ENCODE data around the gene KCNH1.
"Not testable (repeated sequence)": the region's sequence is repeated elsewhere in the genome, so short reads cannot be mapped to it uniquely, and the experiment has no call there.

KCNH1 gene

DNA sequence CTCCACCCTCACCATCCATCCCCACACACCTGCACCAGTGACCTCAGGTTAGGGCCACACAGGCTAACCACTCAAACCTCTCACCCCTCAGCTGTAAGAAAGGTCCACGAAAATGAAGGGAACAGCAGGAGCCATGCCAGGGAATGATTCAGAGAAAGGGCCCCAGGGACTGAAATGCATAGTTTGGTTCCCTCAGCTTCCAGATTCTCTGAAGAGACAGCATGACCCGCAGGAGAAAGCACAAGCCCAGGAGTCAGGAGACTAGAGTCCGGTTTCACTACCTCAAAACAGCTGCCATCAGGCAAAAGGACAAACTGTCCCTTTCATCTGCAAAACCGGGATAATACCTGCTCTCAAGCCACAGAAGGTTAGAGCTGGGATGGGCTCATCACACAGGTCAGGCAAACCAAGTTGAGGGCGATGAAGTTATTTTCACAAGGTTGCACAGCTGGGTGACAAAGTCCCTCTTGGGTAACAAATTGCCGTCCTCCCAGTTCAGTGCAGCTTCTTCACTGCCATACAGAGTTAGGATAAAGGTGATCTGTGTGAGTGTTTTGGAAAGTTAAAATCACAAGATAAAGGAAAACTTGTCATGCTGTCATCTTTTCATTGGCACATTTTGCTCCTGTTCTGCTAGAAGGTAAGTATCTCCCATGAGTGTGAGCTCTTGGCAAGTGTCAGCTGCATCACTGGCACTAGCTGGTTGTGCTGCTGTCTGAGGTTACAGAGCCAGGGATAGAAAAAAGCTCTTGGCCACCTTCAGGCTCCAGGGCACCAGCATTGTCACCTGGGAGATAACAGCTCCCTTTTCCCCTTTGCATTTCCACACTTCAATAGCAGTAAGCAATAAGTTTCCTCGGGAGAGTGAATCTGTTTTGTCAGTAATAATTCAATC lies 120.4 kb downstream of the KCNH1 start:
- H3K4me1 ChIP-seq (ENCODE audit: control insufficient read depth, insufficient read depth, low read length), result no peaks in the 10 kb centered on the region
- H3K27me3 ChIP-seq (ENCODE audit: control insufficient read depth, insufficient read depth, low read length), result no peaks in the 10 kb centered on the region
- no CpG with 5 or more reads among the region's 7 CpGs for WGBS (ENCODE audit: insufficient coverage, insufficient read length)
- H3K9me3 ChIP-seq (ENCODE audit: control insufficient read depth, insufficient read depth, low read length), result no peaks in the 10 kb centered on the region
- no peaks in the 10 kb centered on the region for H3K36me3 ChIP-seq (ENCODE audit: control insufficient read depth, insufficient read depth, low read length)
- H3K27ac ChIP-seq (ENCODE audit: low read length), result no peak overlapping the region
- no peak for DNase-seq (ENCODE audit: low read depth, low spot score)
- no peak overlapping the region for H3K4me3 ChIP-seq (ENCODE audit: low read length)

DNA sequence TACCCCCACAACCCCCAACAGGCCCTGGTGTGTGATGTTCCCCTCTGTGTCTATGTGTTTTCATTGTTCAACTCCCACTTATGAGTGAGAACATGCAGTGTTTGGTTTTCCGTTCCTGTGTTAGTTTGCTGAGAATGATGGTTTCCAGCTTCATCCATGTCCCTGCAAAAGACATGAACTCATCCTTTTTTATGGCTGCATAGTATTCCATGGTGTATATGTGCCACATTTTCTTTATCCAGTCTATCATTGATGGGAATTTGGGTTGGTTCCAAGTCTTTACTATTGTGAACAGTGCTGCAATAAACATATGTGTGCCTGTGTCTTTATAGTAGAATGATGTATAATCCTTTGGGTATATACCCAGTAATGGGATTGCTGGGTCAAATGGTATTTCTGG lies 122.8 kb downstream of the KCNH1 start:
- H3K27ac ChIP-seq (ENCODE audit: low read length); H3K4me3 ChIP-seq (ENCODE audit: low read length); H3K36me3 ChIP-seq (ENCODE audit: control insufficient read depth, insufficient read depth, low read length); H3K27me3 ChIP-seq (ENCODE audit: control insufficient read depth, insufficient read depth, low read length); DNase-seq (ENCODE audit: low read depth, low spot score); H3K9me3 ChIP-seq (ENCODE audit: control insufficient read depth, insufficient read depth, low read length); H3K4me1 ChIP-seq (ENCODE audit: control insufficient read depth, insufficient read depth, low read length): not testable (repeated sequence)
- no CpG with 5 or more reads among the region's 1 CpG for WGBS (ENCODE audit: insufficient coverage, insufficient read length)

DNA sequence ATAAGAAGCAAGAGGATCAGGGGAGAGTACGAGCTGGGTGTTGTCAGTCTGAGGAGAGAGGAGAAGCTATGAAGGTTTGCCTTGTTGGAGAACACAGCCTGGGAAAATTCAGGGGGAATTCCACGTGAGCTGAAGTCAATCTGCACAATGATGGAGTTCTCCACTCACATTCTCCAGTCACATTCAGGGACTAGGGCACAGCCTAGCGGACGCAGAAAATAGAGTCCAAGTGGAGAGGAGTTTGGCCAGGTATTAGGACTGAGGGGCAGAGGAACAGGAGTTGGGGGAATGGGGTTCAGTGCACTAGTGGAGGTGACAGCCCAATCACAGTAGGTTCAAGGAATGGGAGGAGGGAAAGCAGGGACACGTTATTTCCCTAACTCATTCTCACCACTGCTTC lies 124.0 kb downstream of the KCNH1 start:
- no CpG with 5 or more reads among the region's 5 CpGs for WGBS (ENCODE audit: insufficient coverage, insufficient read length)
- Histone ChIP-seq H3K4me3 (ENCODE audit: low read length) (no peak overlapping the region), H3K36me3 (ENCODE audit: control insufficient read depth, insufficient read depth, low read length) (no peaks in the 10 kb centered on the region)

DNA sequence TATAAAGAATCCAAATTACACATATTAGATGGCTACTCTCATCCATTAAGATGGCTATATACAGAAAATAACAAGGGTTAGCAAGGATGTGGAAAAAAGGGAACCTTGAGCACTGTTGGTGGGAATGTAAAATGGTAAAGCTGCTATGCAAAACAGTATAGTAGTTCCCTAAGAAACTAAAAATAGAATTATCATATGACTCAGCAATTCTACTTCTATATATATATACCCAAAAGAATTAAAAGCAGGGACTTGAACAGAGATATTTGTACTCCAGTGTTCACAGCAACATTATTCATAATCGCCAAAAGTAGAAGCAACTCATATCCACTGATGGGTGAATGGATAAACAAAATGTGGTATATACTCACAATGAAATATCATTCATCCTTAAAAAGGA lies 126.1 kb downstream of the KCNH1 start:
- WGBS (ENCODE audit: insufficient coverage, insufficient read length), result no CpG with 5 or more reads among the region's 1 CpG
- no peak for DNase-seq (ENCODE audit: low read depth, low spot score)
- H3K27ac ChIP-seq (ENCODE audit: low read length), result no peak overlapping the region

More for the DNA sequence above, 124.0 kb downstream of the KCNH1 start:
- H3K27me3 ChIP-seq (ENCODE audit: control insufficient read depth, insufficient read depth, low read length), result no peaks in the 10 kb centered on the region
- no peaks in the 10 kb centered on the region for H3K4me1 ChIP-seq (ENCODE audit: control insufficient read depth, insufficient read depth, low read length)
- H3K27ac ChIP-seq (ENCODE audit: low read length), result no peak overlapping the region
- DNase-seq (ENCODE audit: low read depth, low spot score), result no peak
- H3K9me3 ChIP-seq (ENCODE audit: control insufficient read depth, insufficient read depth, low read length), result no peaks in the 10 kb centered on the region

DNA sequence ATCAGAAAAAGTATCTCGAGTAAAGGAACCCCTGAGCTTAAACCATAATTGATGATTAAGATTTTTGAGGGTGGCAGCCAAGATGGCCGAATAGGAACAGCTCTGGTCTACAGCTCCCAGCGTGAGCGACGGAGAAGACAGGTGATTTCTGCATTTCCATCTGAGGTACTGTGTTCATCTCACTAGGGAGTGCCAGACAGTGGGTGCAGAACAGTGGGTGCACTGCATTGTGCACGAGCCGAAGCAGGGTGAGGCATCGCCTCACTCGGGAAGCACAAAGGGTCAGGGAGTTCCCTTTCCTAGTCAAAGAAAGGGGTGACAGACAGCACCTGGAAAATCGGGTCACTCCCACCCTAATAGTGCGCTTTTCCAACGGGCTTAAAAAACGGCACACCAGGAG lies 138.0 kb downstream of the KCNH1 start:
- not testable (repeated sequence) for H3K4me1 ChIP-seq (ENCODE audit: control insufficient read depth, insufficient read depth, low read length); H3K27ac ChIP-seq (ENCODE audit: low read length); H3K4me3 ChIP-seq (ENCODE audit: low read length); H3K27me3 ChIP-seq (ENCODE audit: control insufficient read depth, insufficient read depth, low read length); H3K36me3 ChIP-seq (ENCODE audit: control insufficient read depth, insufficient read depth, low read length); H3K9me3 ChIP-seq (ENCODE audit: control insufficient read depth, insufficient read depth, low read length); DNase-seq (ENCODE audit: low read depth, low spot score)
- no CpG with 5 or more reads among the region's 13 CpGs for WGBS (ENCODE audit: insufficient coverage, insufficient read length)

More for the DNA sequence above, 126.1 kb downstream of the KCNH1 start:
- Histone ChIP-seq H3K4me1 (ENCODE audit: control insufficient read depth, insufficient read depth, low read length) (no peaks in the 10 kb centered on the region), H3K9me3 (ENCODE audit: control insufficient read depth, insufficient read depth, low read length) (no peaks in the 10 kb centered on the region), H3K36me3 (ENCODE audit: control insufficient read depth, insufficient read depth, low read length) (no peaks in the 10 kb centered on the region), H3K4me3 (ENCODE audit: low read length) (no peak overlapping the region), H3K27me3 (ENCODE audit: control insufficient read depth, insufficient read depth, low read length) (no peaks in the 10 kb centered on the region)

DNA sequence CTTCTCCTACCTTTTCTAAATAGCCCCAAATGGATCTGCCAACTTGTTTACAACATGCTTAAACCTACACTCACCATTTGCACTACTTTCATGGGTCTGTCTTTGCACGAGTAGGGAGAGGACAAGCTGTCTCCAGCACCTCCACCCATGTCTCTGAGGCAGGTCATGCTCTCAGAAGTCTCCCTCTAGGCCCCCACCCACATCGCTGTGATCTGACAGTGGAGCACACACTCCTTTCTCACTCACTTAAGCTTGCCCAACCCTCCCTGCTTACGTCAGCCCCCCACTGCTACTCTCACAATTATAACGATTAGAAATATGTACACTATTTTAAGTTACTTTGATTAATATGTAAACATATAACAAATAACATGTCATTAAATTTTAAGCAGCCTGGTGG lies 141.1 kb downstream of the KCNH1 start:
- Histone ChIP-seq H3K27me3 (ENCODE audit: control insufficient read depth, insufficient read depth, low read length) (no peaks in the 10 kb centered on the region), H3K9me3 (ENCODE audit: control insufficient read depth, insufficient read depth, low read length) (no peaks in the 10 kb centered on the region; the same call in 1 of the 2 replicates), H3K4me3 (ENCODE audit: low read length) (no peak overlapping the region), H3K4me1 (ENCODE audit: control insufficient read depth, insufficient read depth, low read length) (no peaks in the 10 kb centered on the region), H3K27ac (ENCODE audit: low read length) (no peak overlapping the region), H3K36me3 (ENCODE audit: control insufficient read depth, insufficient read depth, low read length) (no peaks in the 10 kb centered on the region)
- WGBS (ENCODE audit: insufficient coverage, insufficient read length), result no CpG with 5 or more reads among the region's 4 CpGs
- no peak for DNase-seq (ENCODE audit: low read depth, low spot score)

DNA sequence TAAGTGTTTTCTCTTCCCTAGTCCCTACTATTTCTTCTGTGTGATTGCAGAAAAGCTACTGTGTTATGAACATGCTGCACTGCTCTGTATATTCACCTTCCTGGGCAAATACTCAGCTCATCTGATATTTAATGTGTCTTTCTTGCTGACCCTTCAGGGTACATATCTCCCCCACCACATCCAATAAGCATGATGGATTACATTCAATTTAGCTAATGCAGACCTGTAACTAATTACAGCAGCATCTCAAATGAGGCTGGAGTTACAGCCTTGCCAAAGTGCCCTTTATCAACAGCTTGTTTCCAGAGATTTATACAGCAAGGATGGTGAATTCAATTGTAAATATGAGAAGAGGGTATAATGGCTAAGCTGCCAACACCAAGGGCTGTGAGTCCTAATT lies 144.0 kb downstream of the KCNH1 start:
- H3K4me1 ChIP-seq (ENCODE audit: control insufficient read depth, insufficient read depth, low read length), result no peaks in the 10 kb centered on the region
- no peaks in the 10 kb centered on the region for H3K36me3 ChIP-seq (ENCODE audit: control insufficient read depth, insufficient read depth, low read length)
- H3K27me3 ChIP-seq (ENCODE audit: control insufficient read depth, insufficient read depth, low read length), result no peaks in the 10 kb centered on the region
- no peak for DNase-seq (ENCODE audit: low read depth, low spot score)
- no peaks in the 10 kb centered on the region for H3K9me3 ChIP-seq (ENCODE audit: control insufficient read depth, insufficient read depth, low read length)
- no peak overlapping the region for H3K27ac ChIP-seq (ENCODE audit: low read length)
- no peak overlapping the region for H3K4me3 ChIP-seq (ENCODE audit: low read length)

DNA sequence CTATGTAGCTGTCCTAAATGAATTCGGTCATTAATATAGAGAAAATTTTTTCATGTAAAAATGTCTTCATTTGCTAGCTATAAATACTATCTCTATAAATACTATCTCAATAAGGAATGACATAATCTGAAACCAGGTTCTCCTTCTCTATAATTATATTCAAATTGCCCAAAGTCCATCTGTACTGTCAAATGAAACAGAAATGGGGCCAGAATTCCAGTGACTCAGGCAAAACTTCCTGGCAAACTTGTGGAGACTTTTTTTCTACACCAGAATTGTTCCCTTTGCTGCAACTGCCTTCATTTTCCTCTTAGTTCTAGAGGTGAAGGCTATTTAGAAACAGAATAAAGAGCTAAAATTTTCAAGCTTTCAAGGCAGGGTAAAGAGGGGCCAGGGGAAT lies 152.5 kb downstream of the KCNH1 start:
- Histone ChIP-seq H3K9me3 (ENCODE audit: control insufficient read depth, insufficient read depth, low read length) (no peaks in the 10 kb centered on the region), H3K4me3 (ENCODE audit: low read length) (no peak overlapping the region), H3K36me3 (ENCODE audit: control insufficient read depth, insufficient read depth, low read length) (no peaks in the 10 kb centered on the region), H3K4me1 (ENCODE audit: control insufficient read depth, insufficient read depth, low read length) (no peaks in the 10 kb centered on the region), H3K27me3 (ENCODE audit: control insufficient read depth, insufficient read depth, low read length) (no peaks in the 10 kb centered on the region), H3K27ac (ENCODE audit: low read length) (no peak overlapping the region)
- WGBS (ENCODE audit: insufficient coverage, insufficient read length), result no CpG with 5 or more reads among the region's 1 CpG
- no peak for DNase-seq (ENCODE audit: low read depth, low spot score)

DNA sequence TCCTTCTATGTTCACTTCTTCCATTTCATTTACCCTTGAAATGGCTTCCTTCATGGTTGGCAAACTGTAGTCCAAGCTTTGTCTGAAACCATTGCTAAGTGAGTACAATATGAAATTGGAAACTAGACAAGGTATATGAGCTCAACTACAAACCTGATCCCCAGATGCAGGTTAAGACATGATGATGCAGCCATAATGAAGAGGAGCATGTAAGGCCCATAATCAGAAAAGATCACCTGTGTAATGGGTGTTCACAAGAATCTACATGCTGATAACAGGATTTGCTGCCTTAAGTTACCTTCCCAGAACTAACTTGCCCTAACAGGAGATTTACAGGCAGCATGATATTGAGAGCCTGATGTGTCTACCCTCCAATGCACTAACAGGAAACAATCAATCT lies 153.9 kb downstream of the KCNH1 start:
- Histone ChIP-seq H3K36me3 (ENCODE audit: control insufficient read depth, insufficient read depth, low read length) (no peaks in the 10 kb centered on the region), H3K9me3 (ENCODE audit: control insufficient read depth, insufficient read depth, low read length) (no peaks in the 10 kb centered on the region), H3K27me3 (ENCODE audit: control insufficient read depth, insufficient read depth, low read length) (no peaks in the 10 kb centered on the region), H3K27ac (ENCODE audit: low read length) (no peak overlapping the region), H3K4me1 (ENCODE audit: control insufficient read depth, insufficient read depth, low read length) (no peaks in the 10 kb centered on the region), H3K4me3 (ENCODE audit: low read length) (no peak overlapping the region)
- no peak for DNase-seq (ENCODE audit: low read depth, low spot score)

DNA sequence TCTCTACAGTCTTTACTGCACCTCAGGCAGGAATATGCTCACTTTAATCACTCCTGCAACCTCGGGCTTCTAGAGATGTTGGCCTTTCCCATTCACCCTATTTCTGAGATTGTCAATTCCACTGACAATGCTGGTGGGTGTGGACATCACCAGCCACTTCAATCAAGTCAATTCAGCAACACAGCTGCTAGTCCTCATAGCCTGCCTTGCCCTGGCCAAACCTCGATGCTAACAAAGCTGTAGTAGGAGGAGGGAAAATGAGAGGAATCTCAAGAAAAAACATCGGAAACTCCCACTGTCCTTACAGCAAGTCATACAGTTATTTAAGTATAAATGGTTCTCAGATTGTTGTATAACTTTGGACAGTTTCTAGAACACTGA lies 155.0 kb downstream of the KCNH1 start:
- no peaks in the 10 kb centered on the region for H3K36me3 ChIP-seq (ENCODE audit: control insufficient read depth, insufficient read depth, low read length)
- WGBS (ENCODE audit: insufficient coverage, insufficient read length), result no CpG with 5 or more reads among the region's 3 CpGs
- no peaks in the 10 kb centered on the region for H3K4me1 ChIP-seq (ENCODE audit: control insufficient read depth, insufficient read depth, low read length)
- H3K9me3 ChIP-seq (ENCODE audit: control insufficient read depth, insufficient read depth, low read length), result no peaks in the 10 kb centered on the region
- H3K27ac ChIP-seq (ENCODE audit: low read length), result no peak overlapping the region
- DNase-seq (ENCODE audit: low read depth, low spot score), result no peak
- H3K4me3 ChIP-seq (ENCODE audit: low read length), result no peak overlapping the region
- H3K27me3 ChIP-seq (ENCODE audit: control insufficient read depth, insufficient read depth, low read length), result no peaks in the 10 kb centered on the region

DNA sequence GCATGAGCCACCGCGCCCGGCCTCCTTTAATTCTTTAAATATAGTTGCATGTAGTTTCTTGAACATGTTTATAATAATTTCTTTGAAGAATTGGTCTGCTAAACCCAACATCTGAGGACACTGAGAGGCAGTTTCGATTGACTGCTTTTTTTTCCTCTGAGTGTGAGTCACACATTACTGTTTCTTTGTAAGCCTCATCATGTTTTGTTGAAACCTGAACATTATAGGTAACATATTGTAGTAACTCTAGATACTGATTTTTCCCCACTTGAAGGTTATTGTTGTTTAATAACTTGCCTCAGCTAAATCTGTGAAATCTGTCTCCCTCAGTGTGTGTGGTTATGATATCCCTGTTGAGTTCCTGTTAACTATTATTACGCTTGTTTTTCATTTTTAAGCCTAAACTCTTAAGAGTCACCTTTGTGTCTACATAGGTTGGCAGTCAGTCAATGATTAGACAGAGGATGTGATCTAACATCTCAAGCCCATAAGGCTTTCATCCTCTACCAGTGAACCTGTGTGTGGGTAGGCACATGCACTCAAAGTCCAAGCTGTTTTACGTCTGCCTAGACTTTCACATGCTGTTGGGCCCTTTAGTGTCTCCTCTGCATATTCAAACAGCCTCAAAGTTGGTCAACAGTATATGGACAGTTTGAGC lies 155.5 kb downstream of the KCNH1 start:
- H3K27ac ChIP-seq (ENCODE audit: low read length), result no peak overlapping the region
- WGBS (ENCODE audit: insufficient coverage, insufficient read length), result no CpG with 5 or more reads among the region's 6 CpGs
- no peak overlapping the region for H3K4me3 ChIP-seq (ENCODE audit: low read length)
- H3K36me3 ChIP-seq (ENCODE audit: control insufficient read depth, insufficient read depth, low read length), result no peaks in the 10 kb centered on the region
- H3K27me3 ChIP-seq (ENCODE audit: control insufficient read depth, insufficient read depth, low read length), result no peaks in the 10 kb centered on the region
- no peaks in the 10 kb centered on the region for H3K9me3 ChIP-seq (ENCODE audit: control insufficient read depth, insufficient read depth, low read length)
- no peak for DNase-seq (ENCODE audit: low read depth, low spot score)
- no peaks in the 10 kb centered on the region for H3K4me1 ChIP-seq (ENCODE audit: control insufficient read depth, insufficient read depth, low read length)
